ENCODE results near the gene SLC1A7. TPM values are rescaled to one million over a fixed set of nuclear protein-coding genes. Genes with fewer than 3 reads are reported as not detected.

SLC1A7 gene
- total RNA-seq, 4 donors from 2014 or later = 0.45 to 3.7 (median 0.84) TPM

DNA sequence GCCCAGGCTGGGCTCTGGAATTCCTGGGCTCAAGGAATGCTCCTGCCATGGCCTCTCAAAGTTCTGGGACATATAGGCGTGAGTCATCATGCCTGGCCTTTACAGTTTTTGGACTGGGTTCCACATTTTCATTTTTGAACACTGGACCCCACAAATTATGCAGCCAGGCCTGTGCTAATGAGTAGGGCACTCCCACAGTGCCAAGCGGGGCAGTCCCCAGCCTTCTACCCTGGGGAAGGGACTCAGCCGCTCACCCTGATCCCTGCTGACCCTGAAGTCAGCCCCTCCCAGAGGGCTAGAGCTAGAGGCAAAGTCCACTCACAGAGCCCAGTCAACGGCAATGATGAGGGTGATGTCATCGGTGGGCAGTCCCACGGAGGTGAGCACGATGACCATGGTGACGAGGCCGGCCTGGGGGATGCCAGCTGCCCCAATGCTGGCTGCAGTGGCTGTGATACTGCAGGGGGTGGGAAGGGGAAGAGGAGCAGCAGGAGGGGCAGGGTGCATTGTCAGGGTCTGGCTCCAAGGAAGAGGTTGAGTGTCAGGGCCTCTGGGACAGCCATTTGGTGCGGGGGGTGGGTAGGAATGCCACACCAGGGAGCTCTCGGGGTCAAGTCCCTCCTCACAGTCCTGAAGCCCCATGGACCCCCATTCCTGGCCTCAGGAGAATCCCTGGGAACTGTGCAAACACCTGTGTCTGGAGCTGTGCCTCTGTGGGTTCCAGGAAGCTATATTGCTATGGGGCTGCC lies 52.8 kb downstream of the SLC1A7 start:
- TF ChIP-seq, protein P1, sequence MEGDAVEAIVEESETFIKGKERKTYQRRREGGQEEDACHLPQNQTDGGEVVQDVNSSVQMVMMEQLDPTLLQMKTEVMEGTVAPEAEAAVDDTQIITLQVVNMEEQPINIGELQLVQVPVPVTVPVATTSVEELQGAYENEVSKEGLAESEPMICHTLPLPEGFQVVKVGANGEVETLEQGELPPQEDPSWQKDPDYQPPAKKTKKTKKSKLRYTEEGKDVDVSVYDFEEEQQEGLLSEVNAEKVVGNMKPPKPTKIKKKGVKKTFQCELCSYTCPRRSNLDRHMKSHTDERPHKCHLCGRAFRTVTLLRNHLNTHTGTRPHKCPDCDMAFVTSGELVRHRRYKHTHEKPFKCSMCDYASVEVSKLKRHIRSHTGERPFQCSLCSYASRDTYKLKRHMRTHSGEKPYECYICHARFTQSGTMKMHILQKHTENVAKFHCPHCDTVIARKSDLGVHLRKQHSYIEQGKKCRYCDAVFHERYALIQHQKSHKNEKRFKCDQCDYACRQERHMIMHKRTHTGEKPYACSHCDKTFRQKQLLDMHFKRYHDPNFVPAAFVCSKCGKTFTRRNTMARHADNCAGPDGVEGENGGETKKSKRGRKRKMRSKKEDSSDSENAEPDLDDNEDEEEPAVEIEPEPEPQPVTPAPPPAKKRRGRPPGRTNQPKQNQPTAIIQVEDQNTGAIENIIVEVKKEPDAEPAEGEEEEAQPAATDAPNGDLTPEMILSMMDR (IDR thresholded peaks at IDR 0.05) = no peak
- TF ChIP-seq POLR2AphosphoS5 (IDR thresholded peaks at IDR 0.05) = no peak
- no peak for TF ChIP-seq POLR2A (IDR thresholded peaks at IDR 0.05; ENCODE audit: low read depth)
- TF ChIP-seq EP300 (IDR thresholded peaks at IDR 0.05) = no peak
- Histone ChIP-seq H3K4me3 (no peak overlapping the region), H3K36me3 (peaks cover 0 to 6% (median 0%) of the 10 kb centered on the region in 4 donors), H3K27ac (replicated peaks in 1 of 4) (no peak overlapping the region), H3K9me3 (no peaks in the 10 kb centered on the region), H3K4me1 (peaks cover 0 to 19% (median 9%) of the 10 kb centered on the region in 4 donors), H3K27me3 (no peaks in the 10 kb centered on the region)
- DNase-seq (ENCODE audit: extremely low spot score) = no peak
- WGBS = 88% methylated on average over 11 of the region's 11 CpGs
- intact Hi-C loops (cut with DNase I) = no loop called here

DNA sequence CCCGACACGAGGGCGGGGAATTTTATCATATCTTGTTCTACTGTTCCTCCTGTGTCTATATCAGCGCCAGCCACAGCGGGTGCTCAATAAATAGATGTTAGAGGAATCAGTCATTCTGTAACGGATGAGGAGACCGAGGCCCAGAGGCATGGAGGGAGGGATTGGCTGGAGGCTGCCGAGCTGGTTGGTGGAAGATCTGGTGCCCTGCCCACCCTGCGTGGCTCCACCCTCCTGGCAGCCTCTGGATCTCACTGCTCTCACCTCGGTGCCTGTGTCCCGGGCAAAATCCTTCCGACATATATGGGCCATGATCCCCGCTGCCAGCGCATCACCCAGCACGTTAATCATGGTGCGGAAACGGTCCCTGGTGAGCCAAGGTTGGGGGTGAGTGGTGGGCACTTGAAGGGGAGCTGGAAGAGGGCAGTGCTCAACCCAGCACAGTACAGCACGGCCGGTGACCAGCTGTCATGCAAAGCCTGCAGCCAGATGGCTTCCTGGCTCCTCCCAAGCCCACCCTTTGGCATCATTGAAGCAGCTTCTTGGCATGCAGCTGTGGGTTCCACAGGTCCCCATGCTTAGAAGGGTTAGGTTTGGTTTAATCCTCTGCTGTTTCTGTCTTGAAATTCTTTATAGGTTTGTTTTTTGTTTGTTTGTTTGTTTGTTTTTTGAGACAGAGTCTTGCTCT lies 53.7 kb downstream of the SLC1A7 start:
- DNase-seq (ENCODE audit: extremely low spot score) = no peak
- no peaks in the 10 kb centered on the region for H3K9me3 ChIP-seq
- intact Hi-C loops (cut with DNase I) = no loop called here
- peaks cover 0 to 19% (median 9%) of the 10 kb centered on the region in 4 donors for H3K4me1 ChIP-seq
- WGBS = 91% methylated on average over 19 of the region's 19 CpGs
- H3K36me3 ChIP-seq = peaks cover 0 to 6% (median 2%) of the 10 kb centered on the region in 4 donors
- H3K27me3 ChIP-seq = no peaks in the 10 kb centered on the region
- H3K4me3 ChIP-seq = no peak overlapping the region
- TF ChIP-seq, protein P1 (IDR thresholded peaks at IDR 0.05) = no peak
- TF ChIP-seq EP300 (IDR thresholded peaks at IDR 0.05) = no peak
- no peak for TF ChIP-seq POLR2A (IDR thresholded peaks at IDR 0.05; ENCODE audit: low read depth)
- TF ChIP-seq POLR2AphosphoS5 (IDR thresholded peaks at IDR 0.05) = no peak
- no peak overlapping the region for H3K27ac ChIP-seq (replicated peaks in 1 of 4)

DNA sequence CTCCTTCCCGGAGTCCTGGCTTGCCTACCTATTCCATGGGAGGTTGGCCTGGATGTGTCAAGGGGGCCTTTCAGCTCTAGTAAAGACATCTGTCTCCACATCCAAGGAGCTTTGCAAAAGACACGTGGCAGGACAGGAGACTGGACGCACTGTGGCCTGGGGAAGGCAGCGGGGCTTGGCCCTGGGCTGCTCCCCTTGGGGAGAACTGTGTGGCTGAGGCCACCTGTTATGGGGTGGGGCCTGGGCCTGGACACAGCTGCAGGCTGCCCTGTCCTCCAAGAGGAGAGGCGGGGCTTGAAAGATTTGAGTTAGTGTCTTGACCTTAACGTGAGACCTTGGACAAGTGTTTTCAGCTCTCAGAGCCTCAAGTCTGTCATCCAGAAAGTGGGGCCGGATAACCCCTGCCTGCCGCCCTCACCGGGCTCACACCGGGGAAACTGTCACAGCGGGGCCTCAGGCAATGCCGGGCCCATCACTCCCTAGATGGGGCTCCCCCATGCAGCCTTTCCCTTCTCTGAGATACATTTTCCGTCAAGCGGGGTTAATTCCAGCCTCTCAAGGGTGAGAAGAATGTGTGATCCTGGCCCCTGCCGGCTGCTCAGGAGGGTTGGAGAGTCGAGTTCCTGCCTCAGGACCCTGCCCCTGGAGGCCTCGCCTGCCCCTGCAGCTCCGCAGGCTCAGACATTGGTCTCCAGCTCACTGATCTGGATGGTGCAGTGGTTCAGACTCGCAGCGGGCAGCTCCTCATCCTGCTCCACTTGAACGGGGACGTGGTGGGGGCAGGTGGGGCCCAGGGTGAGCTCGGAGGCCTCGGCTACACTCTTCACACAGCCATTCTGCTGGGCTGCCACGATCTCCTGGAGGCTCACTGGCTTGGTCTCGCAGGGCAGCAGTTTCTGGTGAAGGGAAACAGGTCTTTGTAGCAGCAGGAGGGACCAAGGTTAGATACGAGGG lies 54.8 kb downstream of the SLC1A7 start:
- no peak overlapping the region for H3K27ac ChIP-seq (replicated peaks in 1 of 4)
- no peaks in the 10 kb centered on the region for H3K27me3 ChIP-seq
- H3K4me3 ChIP-seq = no peak overlapping the region
- H3K4me1 ChIP-seq = peaks cover 0 to 19% (median 9%) of the 10 kb centered on the region in 4 donors
- 81% methylated on average over 14 of the region's 27 CpGs for WGBS
- no peak for DNase-seq (ENCODE audit: extremely low spot score)
- no peak for TF ChIP-seq POLR2A (IDR thresholded peaks at IDR 0.05; ENCODE audit: low read depth)
- TF ChIP-seq, protein P1 (IDR thresholded peaks at IDR 0.05) = no peak
- TF ChIP-seq EP300 (IDR thresholded peaks at IDR 0.05) = no peak
- TF ChIP-seq POLR2AphosphoS5 (IDR thresholded peaks at IDR 0.05) = no peak
- intact Hi-C loops (cut with DNase I) = no loop called here
- H3K36me3 ChIP-seq = peaks cover 0 to 12% (median 2%) of the 10 kb centered on the region in 4 donors
- H3K9me3 ChIP-seq = no peaks in the 10 kb centered on the region

DNA sequence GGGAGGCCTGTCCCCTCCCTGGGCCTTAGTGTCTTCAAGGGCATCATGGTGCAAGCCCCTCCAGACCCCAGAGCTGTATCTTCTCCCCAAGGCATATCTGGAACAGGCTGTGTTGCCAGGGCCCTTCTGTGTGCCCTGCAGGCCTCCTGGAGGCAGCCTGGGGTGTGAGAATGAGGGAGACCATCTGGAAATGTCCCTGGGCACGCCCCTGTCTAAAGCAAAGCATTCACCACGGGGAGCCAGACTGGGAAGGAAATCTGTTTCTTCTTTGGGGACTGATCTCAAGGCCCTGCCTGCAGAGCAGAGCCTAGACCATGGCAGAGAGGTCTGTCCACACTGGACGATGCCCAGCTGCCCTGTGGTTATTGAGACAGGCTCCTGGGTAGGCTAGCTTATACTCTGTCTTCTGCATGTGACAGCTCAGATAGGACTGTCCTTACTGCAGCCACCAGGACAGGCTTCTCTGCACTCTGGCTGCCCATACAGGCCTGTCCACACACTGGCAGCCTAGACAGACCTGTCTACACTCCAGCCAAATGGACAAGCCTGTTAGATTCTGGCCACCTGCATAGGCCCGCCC lies 55.9 kb downstream of the SLC1A7 start:
- 91% methylated on average over 1 of the region's 4 CpGs for WGBS
- Histone ChIP-seq H3K36me3 (peaks cover 0 to 17% (median 6%) of the 10 kb centered on the region in 4 donors), H3K27ac (replicated peaks in 1 of 4) (no peak overlapping the region), H3K4me3 (no peak overlapping the region), H3K4me1 (peaks cover 0 to 19% (median 9%) of the 10 kb centered on the region in 4 donors), H3K9me3 (no peaks in the 10 kb centered on the region), H3K27me3 (no peaks in the 10 kb centered on the region)
- DNase-seq (ENCODE audit: extremely low spot score) = no peak
- TF ChIP-seq POLR2A (IDR thresholded peaks at IDR 0.05; ENCODE audit: low read depth) (no peak), POLR2AphosphoS5 (IDR thresholded peaks at IDR 0.05) (no peak), EP300 (IDR thresholded peaks at IDR 0.05) (no peak)
- TF ChIP-seq, protein P1 (IDR thresholded peaks at IDR 0.05) = no peak
- intact Hi-C loops (cut with DNase I) = no loop called here

Measured in esophagus muscularis mucosa (tissue), 4 donors.